GM12878 (cell line): ENCODE measurements around the gene ANKRD44. TPM values are rescaled to one million over a fixed set of nuclear protein-coding genes. Genes with fewer than 3 reads are reported as not detected.

ENCODE experiments used
- ATAC-seq: fragments of 200-7000 bp; cut with Tn5 transposase; 3 replicates; pipeline ENCODE4 v1.9.1; 2020; ENCODE audit warnings: mild to moderate bottlenecking, moderate library complexity
- BruUV-seq: library from RNA; stranded (reverse); fragments of 400-500 nt; replicated peaks from 2 replicates; lab custom pipeline; 2021; lab: Mats Ljungman, UMichigan
- CTCF ChIA-PET: fragments of 300-600 bp; sonication (Branson Sonifier 250); formaldehyde crosslinking; extraction: SDS; loops from one replicate; lab custom pipeline; 2021; ENCODE audit warnings: inconsistent platforms; lab: Yijun Ruan, JAX
- POLR2A ChIA-PET: fragments of 350-600 bp; formaldehyde crosslinking; extraction: SDS; loops from one replicate; lab custom pipeline; 2021; ENCODE audit warnings: inconsistent platforms; lab: Charles Lee
- RAD21 ChIA-PET: fragments of 300-600 bp; sonication (Branson Sonifier 250); formaldehyde crosslinking; loops from one replicate; lab custom pipeline; 2023; ENCODE audit warnings: antibody characterized with exemption; ENCODE audit not compliant: unreplicated experiment; lab: Charles Lee
- SMC1A ChIA-PET: fragments of 300-600 bp; sonication (Branson Sonifier 250); formaldehyde crosslinking; loops from one replicate; lab custom pipeline; 2023; ENCODE audit not compliant: unreplicated experiment, uncharacterized antibody; lab: Charles Lee
- DNase-seq: peaks from one replicate; pipeline ENCODE4 v3.0.0-alpha.2; 2011; ENCODE audit warnings: low read depth, low spot score
- FAIRE-seq: peaks from 3 replicates; lab custom pipeline; 2011; peaks lifted over from hg19 to GRCh38; lab: Jason Lieb, UNC
- H2AFZ ChIP-seq: 2 replicates; pipeline ENCODE4 v1.6.0; 2011; ENCODE audit warnings: low read depth, low read length, control low read depth; ENCODE audit not compliant: control insufficient read depth
- H3K27ac ChIP-seq: 2 replicates; pipeline ENCODE4 v1.5.1; 2011; ENCODE audit warnings: control low read depth; ENCODE audit not compliant: control insufficient read depth, insufficient read depth
- H3K27me3 ChIP-seq, 2 experiments: replicated peaks in 1 of 2; 2 replicates each; pipeline versions ENCODE4 v1.6.0 to v1.6.1; 2011; ENCODE audit warnings: low read length in 1 of 2; ENCODE audit not compliant: control insufficient read depth in 2 of 2, insufficient read depth in 2 of 2
- H3K36me3 ChIP-seq, 2 experiments: 2 replicates each; pipeline ENCODE4 v1.5.1; 2011; ENCODE audit warnings: low read length in 1 of 2; ENCODE audit not compliant: control insufficient read depth in 2 of 2, insufficient read depth in 2 of 2
- H3K4me1 ChIP-seq: 2 replicates; pipeline ENCODE4 v1.6.1; 2011; ENCODE audit warnings: mild to moderate bottlenecking, low read length, moderate library complexity, mixed read lengths; ENCODE audit not compliant: control insufficient read depth, insufficient read depth
- H3K4me2 ChIP-seq: 2 replicates; pipeline ENCODE4 v1.6.0; 2011; ENCODE audit warnings: control low read depth; ENCODE audit not compliant: control insufficient read depth, insufficient read depth
- H3K4me3 ChIP-seq: fragments of 200-600 bp; sonication (generic); 2 replicates; pipeline ENCODE4 v1.5.1; 2016
- H3K79me2 ChIP-seq: 2 replicates; pipeline ENCODE4 v1.6.0; 2011; ENCODE audit warnings: low read length; ENCODE audit not compliant: control insufficient read depth, insufficient read depth
- H3K9ac ChIP-seq: 2 replicates; pipeline ENCODE4 v1.8.0; 2011; ENCODE audit warnings: low read length, control low read depth, mixed read lengths; ENCODE audit not compliant: control insufficient read depth, insufficient read depth
- H3K9me3 ChIP-seq: replicated peaks from 3 replicates; pipeline ENCODE4 v1.5.1; 2011; ENCODE audit warnings: mild to moderate bottlenecking, low read length; ENCODE audit not compliant: control insufficient read depth, insufficient read depth
- H4K20me1 ChIP-seq: 2 replicates; pipeline ENCODE4 v1.6.0; 2011; ENCODE audit not compliant: control insufficient read depth, insufficient read depth
- E2F4 ChIP-seq: IDR thresholded peaks from 2 replicates; pipeline ENCODE4 v1.6.1; 2012; ENCODE audit warnings: low read depth, low read length, improper control_type of control experiment
- EZH2 ChIP-seq: IDR thresholded peaks from 2 replicates; pipeline ENCODE4 v1.6.1; 2012; ENCODE audit warnings: low read depth, mild to moderate bottlenecking, control low read depth, inconsistent platforms, low read length, borderline replicate concordance; ENCODE audit not compliant: control insufficient read depth
- IRF3 ChIP-seq: fragments of 450-650 bp; IDR thresholded peaks from 2 replicates; pipeline ENCODE4 v1.6.1; 2014; ENCODE audit warnings: mild to moderate bottlenecking
- IRF4 ChIP-seq: IDR thresholded peaks from 2 replicates; pipeline ENCODE4 v1.6.1; 2011; ENCODE audit warnings: low read depth, low read length
- MYB ChIP-seq: fragments of 150-350 bp; IDR thresholded peaks from 2 replicates; pipeline ENCODE4 v1.6.1; 2014; ENCODE audit warnings: mild to moderate bottlenecking, low read depth, low read length, borderline replicate concordance
- MYC ChIP-seq: IDR thresholded peaks from 2 replicates; pipeline ENCODE4 v1.6.1; 2011; ENCODE audit warnings: mild to moderate bottlenecking, low read length, moderate library complexity, inconsistent platforms; ENCODE audit not compliant: insufficient read depth, insufficient replicate concordance, insufficient read length, severe bottlenecking
- RBBP5 ChIP-seq: fragments of 200-600 bp; sonication (generic); conservative IDR thresholded peaks from 2 replicates; pipeline ENCODE4 v1.6.1; 2016
- SIN3A ChIP-seq: IDR thresholded peaks from 2 replicates; pipeline ENCODE4 v1.6.1; 2012; ENCODE audit warnings: low read depth, low read length, improper control_type of control experiment
- YBX1 ChIP-seq: fragments of 450-650 bp; IDR thresholded peaks from 2 replicates; pipeline ENCODE4 v1.6.1; 2016; ENCODE audit warnings: antibody characterized with exemption
- ZBTB33 ChIP-seq: fragments of 450-650 bp; IDR thresholded peaks from 2 replicates; pipeline ENCODE4 v1.6.1; 2017; ENCODE audit warnings: mild to moderate bottlenecking
- WGBS: methylation state at CpG from one replicate; pipeline ENCODE4 v1.1.6; 2016; ENCODE audit warnings: low lambda C conversion rate; ENCODE audit not compliant: insufficient replicate concordance, insufficient coverage; ENCODE audit errors: missing lambda C conversion rate; 5-methylcytosine and 5-hydroxymethylcytosine counted together
- in situ Hi-C: fragments of 300-500 bp; cut with MboI; formaldehyde crosslinking; loops from 9 replicates; pipeline ENCODE4 v1.14.3; 2018; ENCODE audit warnings: mixed read lengths
- intact Hi-C: fragments of 100-400 bp; cut with micrococcal nuclease; formaldehyde crosslinking; loops from one replicate; pipeline ENCODE4 v1.14.2; 2022; ENCODE audit not compliant: unreplicated experiment
- polyA plus RNA-seq, 11 experiments: library from polyadenylated mRNA; depleted of rRNA in 4 of 11; unstranded in 6 of 11; stranded (reverse) in 5 of 11; fragments of >200 nt; fragmentation: Nextera tagmentation in 4 of 11; fragmentation: Illumina TruSeq in 1 of 11; extraction: Ambion mirVana in 4 of 11; extraction: Trizol in 1 of 11; gene quantifications; 1 replicate in 1 of 11; 2 replicates in 10 of 11; pipeline versions ENCODE4 v1.2.1 to v1.2.3, GENCODE V29; 2011 to 2016; ENCODE audit warnings: inconsistent platforms in 2 of 11, missing spikeins in 2 of 11, low read depth in 1 of 11
- total RNA-seq, 4 experiments: library from RNA; depleted of rRNA in 3 of 4; stranded (reverse); fragments of >200 nt in 3 of 4; fragmentation: Illumina TruSeq in 1 of 4; extraction: Trizol in 1 of 4; gene quantifications; 2 replicates each; pipeline versions ENCODE4 v1.2.1 to v1.2.3, GENCODE V29; 2013 to 2021
- TF ChIP-seq, protein P1 (sequence below): fragments of 450-650 bp; IDR thresholded peaks from 2 replicates; pipeline ENCODE4 v1.6.1; 2018; ENCODE audit warnings: borderline replicate concordance, mild to moderate bottlenecking; ENCODE audit not compliant: partially characterized antibody
- TF ChIP-seq, protein P2 (sequence below): fragments of 450-650 bp; IDR thresholded peaks from 2 replicates; pipeline ENCODE4 v1.6.1; 2017; ENCODE audit warnings: borderline replicate concordance
- TF ChIP-seq, protein P3 (sequence below): IDR thresholded peaks from 2 replicates; pipeline ENCODE4 v1.6.1; 2011; ENCODE audit warnings: mild to moderate bottlenecking, low read depth, low read length, moderate library complexity; ENCODE audit not compliant: insufficient replicate concordance
- TF ChIP-seq, protein P4 (sequence below): IDR thresholded peaks from 2 replicates; pipeline ENCODE4 v1.6.1; 2011; ENCODE audit warnings: low read depth, mild to moderate bottlenecking, low read length, moderate library complexity, borderline replicate concordance; ENCODE audit errors: extremely low read depth

Gene ANKRD44
- total and polyA plus RNA-seq, 10 of the 15 experiments (the other 5 are each of a cell fraction or from before 2014, with no cell fraction given) = 19.1 to 99.1 (median 59.6) TPM

DNA sequence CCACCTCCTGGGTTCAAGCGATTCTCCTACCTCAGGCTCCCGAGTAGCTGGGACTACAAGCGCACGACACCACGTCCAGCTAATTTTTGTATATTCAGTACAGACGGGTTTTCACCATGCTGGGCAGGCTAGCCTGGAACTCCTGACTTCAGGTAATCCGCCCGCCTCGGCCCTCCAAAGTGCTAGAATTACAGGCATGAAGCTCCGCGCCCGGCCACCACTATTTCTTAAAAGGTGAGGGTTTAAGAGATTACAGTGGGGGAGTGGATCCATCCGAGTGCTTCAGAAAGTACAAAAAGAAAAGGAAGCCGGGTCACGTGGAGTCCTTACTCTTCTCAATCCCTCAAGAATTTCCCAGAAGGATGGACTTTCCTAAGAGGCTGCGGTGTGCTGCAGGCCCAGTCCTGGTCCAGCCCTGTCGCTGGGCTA, 146.9 kb downstream of the ANKRD44 start:
- POLR2A ChIA-PET = no interaction called here
- H3K9me3 ChIP-seq = no peaks in the 10 kb centered on the region
- no TSS peak for BruUV-seq
- H3K27ac ChIP-seq = no peak overlapping the region
- peaks cover 22% of the 10 kb centered on the region for H3K4me1 ChIP-seq
- H3K9ac ChIP-seq = no peak overlapping the region
- H3K27me3 ChIP-seq = no peaks in the 10 kb centered on the region
- H3K36me3 ChIP-seq = no peaks in the 10 kb centered on the region; a peak in 3 of 4 replicates
- in situ Hi-C loops = no loop called here
- ATAC-seq (no peak), FAIRE-seq (no peak), DNase-seq (no peak)
- CTCF ChIA-PET = interaction anchor here (2.3 kb wide), 1 partner anchor 50 kb away, joined by 11 read pairs; no protein-coding TSS in a partner anchor
- no peaks in the 10 kb centered on the region for H4K20me1 ChIP-seq
- H3K4me3 ChIP-seq = no peak overlapping the region
- no peak overlapping the region for H2AFZ ChIP-seq
- WGBS = 98% methylated on average over 17 of the region's 17 CpGs
- intact Hi-C loops = no loop called here
- SMC1A ChIA-PET = no interaction called here
- H3K4me2 ChIP-seq = no peak overlapping the region
- H3K79me2 ChIP-seq = peaks cover 6% of the 10 kb centered on the region
- RAD21 ChIA-PET = interaction anchor here (2.6 kb wide), 1 partner anchor 50 kb away, joined by 12 read pairs; no protein-coding TSS in a partner anchor
- TF ChIP-seq MYC (no peak), E2F4 (no peak), RBBP5 (no peak), EZH2 (no peak), SIN3A (no peak), IRF3 (no peak), IRF4 (no peak), ZBTB33 (no peak), MYB (no peak), YBX1 (no peak)
- TF ChIP-seq, protein P1, sequence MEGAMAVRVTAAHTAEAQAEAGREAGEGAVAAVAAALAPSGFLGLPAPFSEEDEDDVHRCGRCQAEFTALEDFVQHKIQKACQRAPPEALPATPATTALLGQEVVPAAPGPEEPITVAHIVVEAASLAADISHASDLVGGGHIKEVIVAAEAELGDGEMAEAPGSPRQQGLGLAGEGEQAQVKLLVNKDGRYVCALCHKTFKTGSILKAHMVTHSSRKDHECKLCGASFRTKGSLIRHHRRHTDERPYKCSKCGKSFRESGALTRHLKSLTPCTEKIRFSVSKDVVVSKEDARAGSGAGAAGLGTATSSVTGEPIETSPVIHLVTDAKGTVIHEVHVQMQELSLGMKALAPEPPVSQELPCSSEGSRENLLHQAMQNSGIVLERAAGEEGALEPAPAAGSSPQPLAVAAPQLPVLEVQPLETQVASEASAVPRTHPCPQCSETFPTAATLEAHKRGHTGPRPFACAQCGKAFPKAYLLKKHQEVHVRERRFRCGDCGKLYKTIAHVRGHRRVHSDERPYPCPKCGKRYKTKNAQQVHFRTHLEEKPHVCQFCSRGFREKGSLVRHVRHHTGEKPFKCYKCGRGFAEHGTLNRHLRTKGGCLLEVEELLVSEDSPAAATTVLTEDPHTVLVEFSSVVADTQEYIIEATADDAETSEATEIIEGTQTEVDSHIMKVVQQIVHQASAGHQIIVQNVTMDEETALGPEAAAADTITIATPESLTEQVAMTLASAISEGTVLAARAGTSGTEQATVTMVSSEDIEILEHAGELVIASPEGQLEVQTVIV = no peak
- TF ChIP-seq, protein P2, sequence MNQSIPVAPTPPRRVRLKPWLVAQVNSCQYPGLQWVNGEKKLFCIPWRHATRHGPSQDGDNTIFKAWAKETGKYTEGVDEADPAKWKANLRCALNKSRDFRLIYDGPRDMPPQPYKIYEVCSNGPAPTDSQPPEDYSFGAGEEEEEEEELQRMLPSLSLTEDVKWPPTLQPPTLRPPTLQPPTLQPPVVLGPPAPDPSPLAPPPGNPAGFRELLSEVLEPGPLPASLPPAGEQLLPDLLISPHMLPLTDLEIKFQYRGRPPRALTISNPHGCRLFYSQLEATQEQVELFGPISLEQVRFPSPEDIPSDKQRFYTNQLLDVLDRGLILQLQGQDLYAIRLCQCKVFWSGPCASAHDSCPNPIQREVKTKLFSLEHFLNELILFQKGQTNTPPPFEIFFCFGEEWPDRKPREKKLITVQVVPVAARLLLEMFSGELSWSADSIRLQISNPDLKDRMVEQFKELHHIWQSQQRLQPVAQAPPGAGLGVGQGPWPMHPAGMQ = no peak
- TF ChIP-seq, protein P3, sequence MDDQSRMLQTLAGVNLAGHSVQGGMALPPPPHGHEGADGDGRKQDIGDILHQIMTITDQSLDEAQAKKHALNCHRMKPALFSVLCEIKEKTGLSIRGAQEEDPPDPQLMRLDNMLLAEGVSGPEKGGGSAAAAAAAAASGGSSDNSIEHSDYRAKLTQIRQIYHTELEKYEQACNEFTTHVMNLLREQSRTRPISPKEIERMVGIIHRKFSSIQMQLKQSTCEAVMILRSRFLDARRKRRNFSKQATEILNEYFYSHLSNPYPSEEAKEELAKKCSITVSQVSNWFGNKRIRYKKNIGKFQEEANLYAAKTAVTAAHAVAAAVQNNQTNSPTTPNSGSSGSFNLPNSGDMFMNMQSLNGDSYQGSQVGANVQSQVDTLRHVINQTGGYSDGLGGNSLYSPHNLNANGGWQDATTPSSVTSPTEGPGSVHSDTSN = no peak
- TF ChIP-seq, protein P4, sequence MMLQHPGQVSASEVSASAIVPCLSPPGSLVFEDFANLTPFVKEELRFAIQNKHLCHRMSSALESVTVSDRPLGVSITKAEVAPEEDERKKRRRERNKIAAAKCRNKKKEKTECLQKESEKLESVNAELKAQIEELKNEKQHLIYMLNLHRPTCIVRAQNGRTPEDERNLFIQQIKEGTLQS = no peak
